Neutrophil (primary cell): ENCODE measurements around the gene ECE1.

Experiments
- H3K27ac ChIP-seq: fragments of 200-600 bp; sonication (generic); 2 replicates; pipeline ENCODE4 v1.5.1; 2016; ENCODE audit warnings: mild to moderate bottlenecking, moderate library complexity
- H3K27me3 ChIP-seq: fragments of 200-600 bp; sonication (generic); 2 replicates; pipeline ENCODE4 v1.6.0; 2016; ENCODE audit warnings: mild to moderate bottlenecking
- H3K36me3 ChIP-seq: fragments of 200-600 bp; sonication (generic); 2 replicates; pipeline ENCODE4 v1.5.1; 2017
- H3K4me1 ChIP-seq, 2 experiments: fragments of 200-600 bp in 1 of 2; sonication (generic) in 1 of 2; 1 replicate in 1 of 2; 2 replicates in 1 of 2; pipeline versions ENCODE4 v1.5.1 to v1.6.1; 2013 to 2016; ENCODE audit warnings: low read depth in 1 of 2, low read length in 1 of 2, mild to moderate bottlenecking in 1 of 2, moderate library complexity in 1 of 2; ENCODE audit not compliant: control insufficient read depth in 1 of 2, insufficient read depth in 1 of 2
- H3K4me3 ChIP-seq, 2 experiments: fragments of 200-600 bp in 1 of 2; sonication (generic) in 1 of 2; 1 replicate in 1 of 2; 2 replicates in 1 of 2; pipeline ENCODE4 v1.5.1; 2013 to 2016; ENCODE audit warnings: low read depth in 1 of 2, low read length in 1 of 2, mild to moderate bottlenecking in 1 of 2, moderate library complexity in 1 of 2
- H3K9me3 ChIP-seq: fragments of 200-600 bp; sonication (generic); 2 replicates; pipeline ENCODE4 v1.5.1; 2016
- CTCF ChIP-seq: fragments of 200-600 bp; sonication (generic); IDR thresholded peaks from 2 replicates; pipeline ENCODE4 v1.5.1; 2016; ENCODE audit warnings: antibody characterized with exemption

ECE1 gene

GRCh38 chr1:21289700-21290545, at the start of gene ECE1:
TSS of gene ECE1 (minus strand) at chr1:21290463. CDS start at chr1:21290414, 49 bp downstream.
- peaks cover 12% of the 10 kb centered on the region for H3K36me3 ChIP-seq
- H3K27ac ChIP-seq = peak within 1 kb of the TSS; percentile 97
- peak; percentile 6 for TF ChIP-seq CTCF
- H3K27me3 ChIP-seq = no peaks in the 10 kb centered on the region
- H3K4me3 ChIP-seq = peak within 1 kb of the TSS; percentile 84 to 95
- no peaks in the 10 kb centered on the region for H3K9me3 ChIP-seq
- peaks cover 84 to 88% of the 10 kb centered on the region in 2 experiments for H3K4me1 ChIP-seq

- peaks cover 99 to 100% of the 10 kb centered on the region in 2 experiments for H3K4me1 ChIP-seq
- H3K27me3 ChIP-seq = peaks cover 9% of the 10 kb centered on the region
- peak overlapping the region; percentile 35 to 53 for H3K4me3 ChIP-seq
- no peaks in the 10 kb centered on the region for H3K9me3 ChIP-seq
- TF ChIP-seq CTCF = no peak
- peak overlapping the region; percentile 97 for H3K27ac ChIP-seq
- peaks cover 8% of the 10 kb centered on the region for H3K36me3 ChIP-seq
These were observed 49.3 kb upstream of the ECE1 start for GRCh38 chr1:21339356-21340229.

- TF ChIP-seq CTCF = no peak
- Histone ChIP-seq H3K27ac (peak overlapping the region; percentile 97), H3K4me1 (peaks cover 99 to 100% of the 10 kb centered on the region in 2 experiments)
These were observed 48.5 kb upstream of the ECE1 start for GRCh38 chr1:21338573-21339355.

GRCh38 chr1:21337928-21338572, 47.8 kb upstream of the ECE1 start:
- H3K9me3 ChIP-seq = no peaks in the 10 kb centered on the region
- peaks cover 99 to 100% of the 10 kb centered on the region in 2 experiments for H3K4me1 ChIP-seq
- TF ChIP-seq CTCF = no peak
- H3K36me3 ChIP-seq = peaks cover 8% of the 10 kb centered on the region
- H3K4me3 ChIP-seq = peak overlapping the region; percentile 35 to 53
- H3K27ac ChIP-seq = peak overlapping the region; percentile 97
- H3K27me3 ChIP-seq = peaks cover 5% of the 10 kb centered on the region

More at GRCh38 chr1:21338573-21339355, 48.5 kb upstream of the ECE1 start:
- H3K36me3 ChIP-seq = peaks cover 8% of the 10 kb centered on the region
- peak overlapping the region; percentile 35 to 53 for H3K4me3 ChIP-seq
- no peaks in the 10 kb centered on the region for H3K9me3 ChIP-seq
- peaks cover 5% of the 10 kb centered on the region for H3K27me3 ChIP-seq
